ENCODE measurements around the gene DPP6. TPM values are rescaled to one million over a fixed set of nuclear protein-coding genes. Genes with fewer than 3 reads are reported as not detected.

Gene DPP6
- polyA plus RNA-seq, 1 of the 3 experiments (the other 2 are of a cell fraction) = not detected

GRCh38 chr7:154576604-154577003 is 524.4 kb downstream of the DPP6 start:
- H2AFZ ChIP-seq (ENCODE audit: low read depth) = no peak overlapping the region
- 57% methylated on average over 7 of the region's 7 CpGs for WGBS (ENCODE audit: low lambda C conversion rate)
- ChIA-PET POLR2A (no interaction called here), CTCF (interaction anchor here (1.0 to 1.7 kb wide), 2 partner anchors 8 to 13 kb away, joined by 3 to 8 read pairs; no protein-coding TSS in a partner anchor)
- H3K9ac ChIP-seq = no peak overlapping the region
- no peaks in the 10 kb centered on the region for H3K9me2 ChIP-seq
- peaks cover 19% of the 10 kb centered on the region for H3F3A ChIP-seq (replicated peaks; ENCODE audit: insufficient read depth)
- no peak for DNase-seq
- H3K4me3 ChIP-seq (ENCODE audit: low read depth in 2 of 2, low read length in 1 of 2) = no peak overlapping the region
- no peaks in the 10 kb centered on the region for H4K20me1 ChIP-seq (ENCODE audit: insufficient read depth)
- no peak overlapping the region for H3K27ac ChIP-seq (ENCODE audit: low read depth in 2 of 2, low read length in 1 of 2)
- TF ChIP-seq, protein P1, sequence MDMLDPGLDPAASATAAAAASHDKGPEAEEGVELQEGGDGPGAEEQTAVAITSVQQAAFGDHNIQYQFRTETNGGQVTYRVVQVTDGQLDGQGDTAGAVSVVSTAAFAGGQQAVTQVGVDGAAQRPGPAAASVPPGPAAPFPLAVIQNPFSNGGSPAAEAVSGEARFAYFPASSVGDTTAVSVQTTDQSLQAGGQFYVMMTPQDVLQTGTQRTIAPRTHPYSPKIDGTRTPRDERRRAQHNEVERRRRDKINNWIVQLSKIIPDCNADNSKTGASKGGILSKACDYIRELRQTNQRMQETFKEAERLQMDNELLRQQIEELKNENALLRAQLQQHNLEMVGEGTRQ (IDR thresholded peaks at IDR 0.05; ENCODE audit: borderline replicate concordance, low read depth, low read length) = no peak
- no peak for TF ChIP-seq CHD2 (IDR thresholded peaks at IDR 0.05; ENCODE audit: low read length, partially characterized antibody)
- no peak for TF ChIP-seq MEF2A (IDR thresholded peaks at IDR 0.05; ENCODE audit: borderline replicate concordance, low read depth)
- TF ChIP-seq REST (IDR thresholded peaks at IDR 0.05; ENCODE audit: low read depth, low read length) = no peak
- TF ChIP-seq TCF12 (IDR thresholded peaks at IDR 0.05) = no peak
- no peak for TF ChIP-seq MXI1 (IDR thresholded peaks at IDR 0.05; ENCODE audit: low read depth, low read length)
- no peak for TF ChIP-seq YY1 (IDR thresholded peaks at IDR 0.05; ENCODE audit: low read depth)
- no peaks in the 10 kb centered on the region for H3K27me3 ChIP-seq (ENCODE audit: insufficient read depth)
- no peaks in the 10 kb centered on the region for H3K4me1 ChIP-seq (ENCODE audit: control insufficient read depth in 1 of 2, insufficient read depth in 2 of 2, low read depth in 1 of 2, low read length in 1 of 2)
- H3K9me3 ChIP-seq = peaks cover 9% of the 10 kb centered on the region; the same call in 1 of the 2 replicates
- no peaks in the 10 kb centered on the region for H3K79me2 ChIP-seq (ENCODE audit: insufficient read depth)
- no peak overlapping the region for H3K4me2 ChIP-seq
- H3K36me3 ChIP-seq (replicated peaks in 1 of 2; ENCODE audit: control insufficient read depth in 1 of 2, insufficient read depth in 2 of 2, low read length in 1 of 2) = no peaks in the 10 kb centered on the region

GRCh38 chr7:154577141-154577873 is 525.1 kb downstream of the DPP6 start:
- 25% methylated on average over 10 of the region's 10 CpGs for WGBS (ENCODE audit: low lambda C conversion rate)

More at GRCh38 chr7:154577141-154577873, 525.1 kb downstream of the DPP6 start:
- Histone ChIP-seq H3K9ac (no peak overlapping the region), H3K9me2 (no peaks in the 10 kb centered on the region), H3K4me3 (ENCODE audit: low read depth in 2 of 2, low read length in 1 of 2) (no peak overlapping the region), H3K79me2 (ENCODE audit: insufficient read depth) (no peaks in the 10 kb centered on the region), H3K4me1 (ENCODE audit: control insufficient read depth in 1 of 2, insufficient read depth in 2 of 2, low read depth in 1 of 2, low read length in 1 of 2) (no peaks in the 10 kb centered on the region), H4K20me1 (ENCODE audit: insufficient read depth) (no peaks in the 10 kb centered on the region), H2AFZ (ENCODE audit: low read depth) (no peak overlapping the region), H3K36me3 (replicated peaks in 1 of 2; ENCODE audit: control insufficient read depth in 1 of 2, insufficient read depth in 2 of 2, low read length in 1 of 2) (no peaks in the 10 kb centered on the region), H3K27ac (ENCODE audit: low read depth in 2 of 2, low read length in 1 of 2) (no peak overlapping the region), H3K27me3 (ENCODE audit: insufficient read depth) (no peaks in the 10 kb centered on the region), H3K9me3 (peaks cover 9% of the 10 kb centered on the region; the same call in 1 of the 2 replicates), H3F3A (replicated peaks; ENCODE audit: insufficient read depth) (peaks cover 19% of the 10 kb centered on the region), H3K4me2 (no peak overlapping the region)
- ChIA-PET CTCF (interaction anchor here (0.8 kb wide), 1 partner anchor 9 kb away, joined by 3 read pairs; no protein-coding TSS in a partner anchor), POLR2A (no interaction called here)
- no peak for DNase-seq
- no peak for TF ChIP-seq NRF1 (IDR thresholded peaks at IDR 0.05; ENCODE audit: low read depth, low read length)
- no peak for TF ChIP-seq MEF2A (IDR thresholded peaks at IDR 0.05; ENCODE audit: borderline replicate concordance, low read depth)
- TF ChIP-seq RAD21 (IDR thresholded peaks at IDR 0.05; ENCODE audit: low read length) = no peak
- no peak for TF ChIP-seq ZBTB33 (IDR thresholded peaks at IDR 0.05; ENCODE audit: borderline replicate concordance, low read depth)
- no peak for TF ChIP-seq GABPA (IDR thresholded peaks at IDR 0.05; ENCODE audit: low read depth)
- no peak for TF ChIP-seq SMC3 (IDR thresholded peaks at IDR 0.05; ENCODE audit: low read depth, low read length)
- TF ChIP-seq CHD2 (IDR thresholded peaks at IDR 0.05; ENCODE audit: low read length, partially characterized antibody) = no peak
- no peak for TF ChIP-seq NFIC (IDR thresholded peaks at IDR 0.05; ENCODE audit: borderline replicate concordance)
- TF ChIP-seq FOXJ3 (CRISPR knock-in tag; IDR thresholded peaks at IDR 0.05) = no peak
- TF ChIP-seq TAF1 (IDR thresholded peaks at IDR 0.05; ENCODE audit: borderline replicate concordance, low read depth, low read length) = no peak
- no peak for TF ChIP-seq IRF3 (IDR thresholded peaks at IDR 0.05; ENCODE audit: low read depth, low read length)
